H9 (cell line): Measurements from ENCODE around the gene CAVIN1. TPM values are rescaled to one million over a fixed set of nuclear protein-coding genes. Genes with fewer than 3 reads are reported as not detected.

Source experiments
- DNase-seq: peaks from one replicate; pipeline ENCODE4 v3.0.0-alpha.2; 2017
- H2AFZ ChIP-seq: one replicate; pipeline ENCODE4 v1.6.1; 2013; ENCODE audit warnings: mild to moderate bottlenecking, low read length, control low read depth, moderate library complexity
- H2AK5ac ChIP-seq: 2 replicates; pipeline ENCODE4 v1.6.1; 2013; ENCODE audit warnings: low read length, control low read depth, mixed read lengths; ENCODE audit not compliant: insufficient read length
- H2BK120ac ChIP-seq: one replicate; pipeline ENCODE4 v1.6.1; 2013; ENCODE audit warnings: low read depth, mild to moderate bottlenecking, low read length, control low read depth, inconsistent platforms; ENCODE audit not compliant: poor library complexity, severe bottlenecking
- H2BK12ac ChIP-seq: 2 replicates; pipeline ENCODE4 v1.6.1; 2013; ENCODE audit warnings: low read length, control low read depth, mixed read lengths, low read depth; ENCODE audit not compliant: insufficient read length
- H2BK15ac ChIP-seq: 2 replicates; pipeline ENCODE4 v1.6.1; 2013; ENCODE audit warnings: low read depth, low read length, control low read depth
- H2BK20ac ChIP-seq: one replicate; pipeline ENCODE4 v1.6.1; 2013; ENCODE audit warnings: low read depth, mild to moderate bottlenecking, low read length, control low read depth, inconsistent platforms; ENCODE audit not compliant: poor library complexity, severe bottlenecking
- H2BK5ac ChIP-seq: 2 replicates; pipeline ENCODE4 v1.6.1; 2013; ENCODE audit warnings: low read length, control low read depth, mixed read lengths; ENCODE audit not compliant: insufficient read length
- H3K14ac ChIP-seq: 2 replicates; pipeline ENCODE4 v1.6.1; 2013; ENCODE audit warnings: low read length, control low read depth; ENCODE audit not compliant: insufficient read depth
- H3K18ac ChIP-seq: 2 replicates; pipeline ENCODE4 v1.6.1; 2013; ENCODE audit warnings: low read depth, mild to moderate bottlenecking, mixed read lengths, low read length, control low read depth; ENCODE audit not compliant: insufficient read length
- H3K23ac ChIP-seq: 2 replicates; pipeline ENCODE4 v1.6.1; 2013; ENCODE audit warnings: low read length, control low read depth, mixed read lengths, low read depth; ENCODE audit not compliant: insufficient read length
- H3K23me2 ChIP-seq: 2 replicates; pipeline ENCODE4 v1.6.1; 2013; ENCODE audit warnings: low read depth, mild to moderate bottlenecking, mixed read lengths, low read length, control low read depth; ENCODE audit not compliant: insufficient read length, poor library complexity, severe bottlenecking
- H3K27ac ChIP-seq: 2 replicates; pipeline ENCODE4 v1.5.1; 2013; ENCODE audit warnings: low read length, control low read depth, mixed read lengths, low read depth; ENCODE audit not compliant: insufficient read length
- H3K27me3 ChIP-seq: 2 replicates; pipeline ENCODE4 v1.6.1; 2013; ENCODE audit warnings: low read length, control low read depth, inconsistent platforms; ENCODE audit not compliant: insufficient read depth
- H3K4ac ChIP-seq: 2 replicates; pipeline ENCODE4 v1.6.1; 2013; ENCODE audit warnings: low read depth, mild to moderate bottlenecking, control low read depth, inconsistent platforms, low read length, moderate library complexity
- H3K4me1 ChIP-seq: 2 replicates; pipeline ENCODE4 v1.6.1; 2013; ENCODE audit warnings: low read length, control low read depth, inconsistent platforms; ENCODE audit not compliant: insufficient read depth
- H3K4me2 ChIP-seq: 2 replicates; pipeline ENCODE4 v1.6.1; 2013; ENCODE audit warnings: low read length, control low read depth, mixed read lengths; ENCODE audit not compliant: insufficient read length, insufficient read depth
- H3K56ac ChIP-seq: 2 replicates; pipeline ENCODE4 v1.6.1; 2013; ENCODE audit warnings: low read depth, mild to moderate bottlenecking, mixed read lengths, low read length, control low read depth; ENCODE audit not compliant: insufficient read length
- H3K79me1 ChIP-seq: 2 replicates; pipeline ENCODE4 v1.6.1; 2013; ENCODE audit warnings: low read depth, mild to moderate bottlenecking, moderate library complexity, low read length, control low read depth, inconsistent platforms; ENCODE audit not compliant: insufficient read depth, poor library complexity, severe bottlenecking
- H3K79me2 ChIP-seq: 2 replicates; pipeline ENCODE4 v1.6.1; 2013; ENCODE audit warnings: low read length, control low read depth, inconsistent platforms; ENCODE audit not compliant: insufficient read depth
- H3K9ac ChIP-seq: 2 replicates; pipeline ENCODE4 v1.6.1; 2013; ENCODE audit warnings: low read length, control low read depth, mixed read lengths; ENCODE audit not compliant: insufficient read length; ENCODE audit errors: extremely low read depth
- H3K9me3 ChIP-seq: one replicate; pipeline ENCODE4 v1.6.1; 2013; ENCODE audit warnings: low read depth, low read length, inconsistent platforms; ENCODE audit not compliant: control insufficient read depth
- H3T11ph ChIP-seq: one replicate; pipeline ENCODE4 v1.6.1; 2013; ENCODE audit warnings: mild to moderate bottlenecking, low read length, control low read depth, inconsistent platforms
- H4K20me1 ChIP-seq: one replicate; pipeline ENCODE4 v1.6.1; 2013; ENCODE audit not compliant: control insufficient read depth, insufficient read length, insufficient read depth
- H4K5ac ChIP-seq: 2 replicates; pipeline ENCODE4 v1.6.1; 2013; ENCODE audit warnings: low read depth, mild to moderate bottlenecking, mixed read lengths, low read length, control low read depth; ENCODE audit not compliant: insufficient read length
- H4K8ac ChIP-seq: replicated peaks from 2 replicates; pipeline ENCODE4 v1.6.1; 2013; ENCODE audit warnings: low read length, control low read depth, mixed read lengths, low read depth; ENCODE audit not compliant: insufficient read length
- H4K91ac ChIP-seq: 2 replicates; pipeline ENCODE4 v1.6.1; 2013; ENCODE audit warnings: low read depth, mild to moderate bottlenecking, moderate library complexity, mixed read lengths, low read length, control low read depth; ENCODE audit not compliant: insufficient read length
- H3K27ac Mint-ChIP-seq, 3 experiments: 2 replicates in 2 of 3; 3 replicates in 1 of 3; pipeline ENCODE4 v1.8.0; 2020 to 2021; ENCODE audit warnings: mixed read lengths in 3 of 3, mild to moderate bottlenecking in 1 of 3, moderate library complexity in 1 of 3
- H3K27me3 Mint-ChIP-seq: 2 replicates; pipeline ENCODE4 v1.8.0; 2021; ENCODE audit warnings: low read depth, mild to moderate bottlenecking, moderate library complexity, mixed read lengths
- H3K36me3 Mint-ChIP-seq, 3 experiments: 2 replicates in 2 of 3; 3 replicates in 1 of 3; pipeline ENCODE4 v1.8.0; 2020 to 2021; ENCODE audit warnings: low read depth in 3 of 3, mixed read lengths in 3 of 3; ENCODE audit not compliant: insufficient read depth in 1 of 3
- H3K4me1 Mint-ChIP-seq, 2 experiments: 2 replicates each; pipeline ENCODE4 v1.8.0; 2020; ENCODE audit warnings: mixed read lengths in 2 of 2
- H3K4me3 Mint-ChIP-seq, 2 experiments: 2 replicates in 1 of 2; 3 replicates in 1 of 2; pipeline ENCODE4 v1.8.0; 2020 to 2021; ENCODE audit warnings: mild to moderate bottlenecking in 2 of 2, mixed read lengths in 2 of 2, moderate library complexity in 1 of 2
- H3K9me3 Mint-ChIP-seq, 2 experiments: 2 replicates in 1 of 2; 3 replicates in 1 of 2; pipeline ENCODE4 v1.8.0; 2020; ENCODE audit warnings: mild to moderate bottlenecking in 2 of 2, mixed read lengths in 2 of 2, moderate library complexity in 1 of 2
- CTCF ChIP-seq: fragments of 200-600 bp; sonication (generic); conservative IDR thresholded peaks from 3 replicates; pipeline ENCODE4 v1.8.0; 2021; ENCODE audit warnings: antibody characterized with exemption, mild to moderate bottlenecking
- WGBS: extraction: QIAGEN DNeasy Blood & Tissue Kit; methylation state at CpG from one replicate; pipeline ENCODE4 v1.1.7; 2013; ENCODE audit warnings: missing lambda C conversion rate, low lambda C conversion rate, mixed read lengths; ENCODE audit not compliant: insufficient read length; ENCODE audit errors: extremely low coverage; 5-methylcytosine and 5-hydroxymethylcytosine counted together
- total RNA-seq: library from RNA; stranded (reverse); gene quantifications from 2 replicates; pipeline ENCODE4 v1.2.1, GENCODE V29; 2021

The CAVIN1 gene
- total RNA-seq, 1 experiment from 2014 or later = 65.2 TPM

- H4K91ac ChIP-seq = no peak within 1 kb of the TSS
- no peak within 1 kb of the TSS for H3K56ac ChIP-seq
- no peak within 1 kb of the TSS for H3K23ac ChIP-seq
- no peaks in the 10 kb centered on the region for H3K27me3 Mint-ChIP-seq
- no peak within 1 kb of the TSS for H2BK15ac ChIP-seq
- H4K5ac ChIP-seq = no peak within 1 kb of the TSS
- no peak within 1 kb of the TSS for H2BK120ac ChIP-seq
- WGBS = no CpG with 5 or more reads among the region's 45 CpGs
- H3K4me3 Mint-ChIP-seq = peak within 1 kb of the TSS; percentile 92 to 96
- H3K14ac ChIP-seq = peak within 1 kb of the TSS; percentile 93; the same call in 1 of the 2 replicates
- H3K36me3 Mint-ChIP-seq = peaks cover 0 to 19% (median 17%) of the 10 kb centered on the region in 3 experiments; a peak in 6 of 7 replicates
- no peaks in the 10 kb centered on the region for H3K79me2 ChIP-seq
- H3K79me1 ChIP-seq = no peaks in the 10 kb centered on the region
- no peaks in the 10 kb centered on the region for H3K9me3 Mint-ChIP-seq
- peak within 1 kb of the TSS; percentile 63 for H2BK12ac ChIP-seq
- no peaks in the 10 kb centered on the region for H4K20me1 ChIP-seq
- H4K8ac ChIP-seq = no peak within 1 kb of the TSS
- H3K27ac Mint-ChIP-seq = peak within 1 kb of the TSS; percentile 71 to 98 (median 95); a peak in 6 of 7 replicates
- H2AFZ ChIP-seq = no peak within 1 kb of the TSS
- peaks cover 25 to 34% of the 10 kb centered on the region in 2 experiments for H3K4me1 Mint-ChIP-seq
- H3K27ac ChIP-seq = no peak within 1 kb of the TSS
- H3K9ac ChIP-seq = peak within 1 kb of the TSS; percentile 76
- no peaks in the 10 kb centered on the region for H3K4me1 ChIP-seq
- H2BK20ac ChIP-seq = no peak within 1 kb of the TSS
- peak within 1 kb of the TSS; percentile 97 for H3K4me2 ChIP-seq
- peak within 1 kb of the TSS; percentile 70 for H2BK5ac ChIP-seq
- peak within 1 kb of the TSS; percentile 81 for H3T11ph ChIP-seq
- TF ChIP-seq CTCF = no peak
- H2AK5ac ChIP-seq = no peak within 1 kb of the TSS
- H3K27me3 ChIP-seq = no peaks in the 10 kb centered on the region
- no peak within 1 kb of the TSS; the same call in 1 of the 2 replicates for H3K4ac ChIP-seq
- H3K18ac ChIP-seq = peak within 1 kb of the TSS; percentile 97
- no peaks in the 10 kb centered on the region for H3K9me3 ChIP-seq
- DNase-seq = peak; percentile 98
- H3K23me2 ChIP-seq = peaks cover 8% of the 10 kb centered on the region
Measured at GRCh38 chr17:42458497-42459255, 35.6 kb upstream of the CAVIN1 start, which contains the start of gene ATP6V0A1. TSS of gene ATP6V0A1 (plus strand) at chr17:42458878. CDS start at chr17:42460895, 2,017 bp downstream.
